Left ventricle myocardium inferior (tissue), 1 donor: ENCODE measurements around the gene RYR1. TPM values are rescaled to one million over a fixed set of nuclear protein-coding genes. Genes with fewer than 3 reads are reported as not detected.
"Not testable (repeated sequence)": the region's sequence is repeated elsewhere in the genome, so short reads cannot be mapped to it uniquely, and the experiment has no call there.

Experiments
- DNase-seq: peaks from one replicate; pipeline ENCODE4 v3.0.0-alpha.2; 2020
- H3K27ac ChIP-seq: fragments of 200-600 bp; replicated peaks from 2 replicates; pipeline ENCODE4 v1.8.0; 2021
- H3K27me3 ChIP-seq: fragments of 200-600 bp; 2 replicates; pipeline ENCODE4 v1.8.0; 2021; ENCODE audit warnings: low read depth
- H3K36me3 ChIP-seq: fragments of 200-600 bp; 2 replicates; pipeline ENCODE4 v1.8.0; 2021
- H3K4me1 ChIP-seq: fragments of 200-600 bp; 2 replicates; pipeline ENCODE4 v1.8.0; 2021
- H3K4me3 ChIP-seq: fragments of 200-600 bp; 2 replicates; pipeline ENCODE4 v1.8.0; 2021; ENCODE audit warnings: mild to moderate bottlenecking, moderate library complexity
- H3K9me3 ChIP-seq: fragments of 200-600 bp; replicated peaks from 2 replicates; pipeline ENCODE4 v1.8.0; 2021
- intact Hi-C: fragments of 100-400 bp; cut with micrococcal nuclease; formaldehyde crosslinking; loops from one replicate; pipeline ENCODE4 v1.11.0; 2022
- total RNA-seq: library from RNA; stranded (reverse); fragmentation: NEBNext Ultra II Directional; extraction: Animal tissue kit (Norgen Biotek cat#: 25700); gene quantifications from one replicate; pipeline ENCODE4 v1.2.1, GENCODE V29; 2021
- TF ChIP-seq, protein P1 (sequence below): fragments of 200-600 bp; IDR thresholded peaks from 2 replicates; pipeline ENCODE4 v1.8.0; 2021; ENCODE audit warnings: antibody characterized with exemption, mild to moderate bottlenecking, borderline replicate concordance
- donor health status: DM: no; HTN: yes; CAD: no; lungs with severe emphysema.

The RYR1 gene
- total RNA-seq, 1 donor from 2014 or later: 0.74 TPM

DNA sequence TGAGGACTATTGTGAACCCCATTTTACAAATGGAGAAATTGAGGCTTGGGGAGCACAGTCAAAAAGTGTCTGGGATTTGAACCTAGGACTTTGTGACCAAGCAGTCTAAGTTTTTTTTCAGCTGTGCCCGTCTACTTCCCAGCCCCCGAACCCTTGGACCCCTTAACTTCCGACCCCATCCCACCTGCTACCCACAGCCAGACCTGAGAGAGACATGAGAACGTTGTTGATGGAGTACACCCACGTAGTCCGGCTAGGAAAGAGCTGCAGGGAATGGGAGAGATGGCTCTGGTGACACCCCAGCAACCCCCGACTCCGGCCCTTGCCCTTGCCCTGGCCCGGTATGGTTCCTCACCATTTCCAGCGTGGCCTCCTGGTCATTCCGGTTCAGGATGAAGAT lies 166.2 kb downstream of the RYR1 start:
- no peak overlapping the region for H3K27ac ChIP-seq
- H3K36me3 ChIP-seq: no peaks in the 10 kb centered on the region
- intact Hi-C loops: no loop called here
- H3K4me1 ChIP-seq: no peaks in the 10 kb centered on the region
- no peaks in the 10 kb centered on the region for H3K9me3 ChIP-seq
- TF ChIP-seq, protein P1, sequence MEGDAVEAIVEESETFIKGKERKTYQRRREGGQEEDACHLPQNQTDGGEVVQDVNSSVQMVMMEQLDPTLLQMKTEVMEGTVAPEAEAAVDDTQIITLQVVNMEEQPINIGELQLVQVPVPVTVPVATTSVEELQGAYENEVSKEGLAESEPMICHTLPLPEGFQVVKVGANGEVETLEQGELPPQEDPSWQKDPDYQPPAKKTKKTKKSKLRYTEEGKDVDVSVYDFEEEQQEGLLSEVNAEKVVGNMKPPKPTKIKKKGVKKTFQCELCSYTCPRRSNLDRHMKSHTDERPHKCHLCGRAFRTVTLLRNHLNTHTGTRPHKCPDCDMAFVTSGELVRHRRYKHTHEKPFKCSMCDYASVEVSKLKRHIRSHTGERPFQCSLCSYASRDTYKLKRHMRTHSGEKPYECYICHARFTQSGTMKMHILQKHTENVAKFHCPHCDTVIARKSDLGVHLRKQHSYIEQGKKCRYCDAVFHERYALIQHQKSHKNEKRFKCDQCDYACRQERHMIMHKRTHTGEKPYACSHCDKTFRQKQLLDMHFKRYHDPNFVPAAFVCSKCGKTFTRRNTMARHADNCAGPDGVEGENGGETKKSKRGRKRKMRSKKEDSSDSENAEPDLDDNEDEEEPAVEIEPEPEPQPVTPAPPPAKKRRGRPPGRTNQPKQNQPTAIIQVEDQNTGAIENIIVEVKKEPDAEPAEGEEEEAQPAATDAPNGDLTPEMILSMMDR: no peak
- no peak for DNase-seq
- no peak overlapping the region for H3K4me3 ChIP-seq
- peaks cover 12% of the 10 kb centered on the region for H3K27me3 ChIP-seq

DNA sequence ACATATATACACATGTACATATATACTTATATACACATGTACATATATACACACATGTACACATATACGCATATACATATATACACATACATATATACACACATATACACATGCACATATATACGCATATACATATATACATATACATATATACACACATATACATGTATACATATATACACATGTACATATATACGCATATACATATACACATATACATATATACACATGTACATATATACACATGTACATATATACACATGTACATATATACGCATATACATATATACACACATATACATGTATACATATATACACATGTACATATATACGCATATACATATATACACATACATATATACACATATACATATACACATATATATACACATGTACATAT lies 169.4 kb downstream of the RYR1 start:
- DNase-seq, H3K9me3 ChIP-seq, intact Hi-C loops: not testable (repeated sequence)

DNA sequence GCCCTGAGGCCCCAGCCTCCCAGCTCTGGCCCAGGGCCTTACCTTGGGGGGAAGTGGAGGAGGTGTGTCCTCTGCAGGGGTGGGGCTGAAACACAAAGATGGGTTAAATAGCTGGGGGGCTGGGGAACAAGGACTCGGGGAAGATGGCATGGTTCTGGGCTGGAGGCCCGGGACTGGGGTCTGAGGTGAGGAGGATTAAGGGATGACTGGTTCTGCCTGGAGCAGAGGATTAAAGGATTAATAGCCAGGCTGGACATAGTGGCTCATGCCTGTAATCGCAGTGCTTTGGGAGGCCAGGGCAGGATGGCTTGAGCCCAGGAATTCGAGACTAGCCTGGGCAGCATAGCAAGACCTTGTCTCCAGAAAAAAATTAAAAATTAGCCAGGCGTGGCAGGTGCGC lies 172.6 kb downstream of the RYR1 start:
- TF ChIP-seq, protein P1: no peak
- intact Hi-C loops: no loop called here
- Histone ChIP-seq H3K4me3 (no peak overlapping the region), H3K27me3 (no peaks in the 10 kb centered on the region), H3K36me3 (no peaks in the 10 kb centered on the region), H3K27ac (no peak overlapping the region), H3K9me3 (no peaks in the 10 kb centered on the region), H3K4me1 (no peaks in the 10 kb centered on the region)
- DNase-seq: no peak

More for the DNA sequence above, 169.4 kb downstream of the RYR1 start:
- H3K4me3 ChIP-seq, H3K27ac ChIP-seq, H3K27me3 ChIP-seq, H3K36me3 ChIP-seq, H3K4me1 ChIP-seq: not testable (repeated sequence)

DNA sequence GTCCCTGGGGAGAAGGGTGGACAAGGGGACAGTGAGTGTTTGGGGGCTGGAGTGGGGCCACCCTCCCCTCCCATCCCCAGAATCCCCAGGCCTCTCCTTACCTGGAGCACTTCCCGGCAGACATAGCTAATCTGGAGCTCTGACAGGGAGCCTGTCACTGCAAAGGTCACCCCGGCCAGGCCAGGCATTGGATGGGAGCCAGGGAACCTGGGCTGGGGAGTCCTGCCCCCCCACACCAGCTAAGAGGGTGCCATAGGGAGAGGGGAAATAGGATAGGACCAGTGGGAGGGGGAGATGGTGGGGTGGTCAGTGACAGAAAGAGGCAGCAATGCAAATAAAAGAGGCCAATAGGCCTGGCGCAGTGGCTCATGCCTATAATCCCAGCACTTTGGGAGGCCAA lies 180.8 kb downstream of the RYR1 start:
- no peaks in the 10 kb centered on the region for H3K36me3 ChIP-seq
- DNase-seq: no peak
- intact Hi-C loops: no loop called here
- H3K9me3 ChIP-seq: no peaks in the 10 kb centered on the region
- TF ChIP-seq, protein P1: no peak
- H3K27me3 ChIP-seq: no peaks in the 10 kb centered on the region
- peaks cover 15% of the 10 kb centered on the region for H3K4me1 ChIP-seq
- no peak overlapping the region for H3K4me3 ChIP-seq
- H3K27ac ChIP-seq: no peak overlapping the region

DNA sequence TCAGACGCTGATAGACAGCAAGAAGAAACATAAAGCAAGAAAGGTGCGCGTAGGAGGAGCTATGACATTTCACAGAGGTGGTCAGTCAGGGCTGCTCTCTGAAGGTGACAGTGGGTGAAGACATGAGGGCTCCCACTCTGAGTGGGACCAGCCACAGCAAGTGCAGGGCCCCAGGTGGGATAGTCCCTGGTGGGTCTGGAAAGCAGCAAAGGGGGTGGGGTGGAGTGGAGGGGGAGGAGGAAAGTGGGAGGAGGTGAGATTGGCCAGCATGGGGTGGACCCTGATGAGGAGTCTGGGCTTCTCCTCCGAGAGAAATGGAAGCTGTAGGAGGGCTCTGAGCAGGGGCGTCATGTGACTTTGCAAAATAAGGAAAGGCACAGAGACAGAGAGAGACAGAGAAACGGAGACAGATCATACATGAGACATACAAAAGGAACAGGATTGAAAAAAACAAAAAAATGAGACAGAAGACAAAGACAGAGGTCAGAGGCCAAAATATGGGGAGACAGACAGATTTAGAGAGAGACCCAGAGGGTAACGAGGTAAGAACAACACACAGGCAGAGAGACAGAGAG lies 181.6 kb downstream of the RYR1 start:
- TF ChIP-seq, protein P1: no peak
- Histone ChIP-seq H3K27me3 (no peaks in the 10 kb centered on the region), H3K4me3 (no peak overlapping the region), H3K36me3 (peaks cover 1% of the 10 kb centered on the region), H3K4me1 (peaks cover 23% of the 10 kb centered on the region), H3K9me3 (no peaks in the 10 kb centered on the region), H3K27ac (no peak overlapping the region)
- no peak for DNase-seq
- intact Hi-C loops: no loop called here

DNA sequence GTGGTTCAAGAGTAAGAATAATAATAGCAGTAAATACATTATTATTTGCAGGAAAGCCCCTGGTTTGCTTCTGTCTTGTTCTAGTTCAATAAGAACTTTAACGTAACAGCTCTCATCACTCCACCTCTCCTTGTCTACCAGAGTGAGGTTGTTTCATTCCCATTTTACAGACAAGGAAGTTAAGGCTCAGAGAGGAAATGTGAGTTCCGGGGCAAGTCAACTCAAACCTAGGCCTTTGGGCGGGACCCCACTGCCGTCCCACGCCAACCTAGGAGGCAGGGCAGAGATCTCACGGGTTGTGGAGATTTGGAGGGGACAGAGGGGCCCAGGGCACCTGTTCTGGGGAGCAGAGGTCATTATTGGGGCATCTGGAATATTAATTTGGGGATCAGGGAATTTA lies 182.8 kb downstream of the RYR1 start:
- Histone ChIP-seq H3K4me3 (no peak overlapping the region), H3K36me3 (peaks cover 13% of the 10 kb centered on the region), H3K9me3 (no peaks in the 10 kb centered on the region), H3K27ac (no peak overlapping the region), H3K4me1 (peaks cover 32% of the 10 kb centered on the region), H3K27me3 (no peaks in the 10 kb centered on the region)
- TF ChIP-seq, protein P1: no peak
- no peak for DNase-seq
- intact Hi-C loops: no loop called here
